HL-60 (cell line): ENCODE results near the gene DNASE1L3.

ENCODE experiments used
- CTCF ChIP-seq: IDR thresholded peaks from one replicate; pipeline ENCODE4 v1.5.1; 2011; ENCODE audit warnings: low read length, control low read depth, inconsistent platforms; ENCODE audit not compliant: insufficient read depth
- POLR2AphosphoS5 ChIP-seq: IDR thresholded peaks from 2 replicates; pipeline ENCODE4 v1.6.1; 2012; ENCODE audit warnings: low read depth
- REST ChIP-seq: IDR thresholded peaks from 2 replicates; pipeline ENCODE4 v1.6.1; 2012; ENCODE audit warnings: low read depth; ENCODE audit not compliant: insufficient replicate concordance

- TF ChIP-seq CTCF: no peak
- TF ChIP-seq POLR2AphosphoS5: no peak
- no peak for TF ChIP-seq REST
Measured at GRCh38 chr3:58155838-58156237, 54.9 kb downstream of the DNASE1L3 start.
